IMR-90 (cell line): ENCODE results near the gene IGLL1. TPM values are rescaled to one million over a fixed set of nuclear protein-coding genes. Genes with fewer than 3 reads are reported as not detected.

Source experiments
- ATAC-seq: fragments of 200-7000 bp; cut with Tn5 transposase; 2 replicates; pipeline ENCODE4 v1.9.1; 2020; ENCODE audit warnings: low read depth, mild to moderate bottlenecking, moderate library complexity
- BruUV-seq: library from RNA; stranded (reverse); fragments of 400-500 nt; replicated peaks from 2 replicates; lab custom pipeline; 2021; lab: Mats Ljungman, UMichigan
- CTCF ChIA-PET: fragments of 300-600 bp; formaldehyde crosslinking; extraction: SDS; loops from one replicate; lab custom pipeline; 2021; ENCODE audit warnings: antibody characterized with exemption; lab: Yijun Ruan, JAX
- POLR2A ChIA-PET: fragments of 300-600 bp; sonication (Branson Sonifier 250); formaldehyde crosslinking; loops from one replicate; lab custom pipeline; 2022; ENCODE audit warnings: antibody characterized with exemption; ENCODE audit not compliant: unreplicated experiment; lab: Charles Lee
- DNase-seq: peaks from one replicate; pipeline ENCODE4 v3.0.0; 2013
- H2AFZ ChIP-seq: replicated peaks from 2 replicates; pipeline ENCODE3; 2013; ENCODE audit warnings: low read length, mild to moderate bottlenecking; ENCODE audit not compliant: poor library complexity
- H2AK5ac ChIP-seq: 2 replicates; pipeline ENCODE4 v1.6.1; 2013; ENCODE audit warnings: low read depth, low read length, inconsistent platforms
- H2AK9ac ChIP-seq: replicated peaks from 2 replicates; pipeline ENCODE3; 2013; ENCODE audit warnings: mild to moderate bottlenecking, low read depth, low read length, moderate library complexity; ENCODE audit not compliant: poor library complexity
- H2BK120ac ChIP-seq: 2 replicates; pipeline ENCODE4 v1.6.1; 2013; ENCODE audit warnings: low read depth, low read length, inconsistent platforms
- H2BK15ac ChIP-seq: 3 replicates; pipeline ENCODE4 v1.6.1; 2013; ENCODE audit warnings: low read depth, low read length, inconsistent platforms
- H2BK20ac ChIP-seq: 2 replicates; pipeline ENCODE4 v1.6.1; 2013; ENCODE audit warnings: low read depth, mild to moderate bottlenecking, inconsistent platforms, low read length, moderate library complexity
- H2BK5ac ChIP-seq: 2 replicates; pipeline ENCODE4 v1.6.1; 2013; ENCODE audit warnings: mild to moderate bottlenecking, low read depth, low read length, inconsistent platforms; ENCODE audit not compliant: poor library complexity, severe bottlenecking
- H3K14ac ChIP-seq: replicated peaks from 2 replicates; pipeline ENCODE4 v1.6.1; 2013; ENCODE audit warnings: low read depth, low read length, inconsistent platforms
- H3K18ac ChIP-seq: 2 replicates; pipeline ENCODE4 v1.6.1; 2013; ENCODE audit warnings: low read depth, low read length, control low read depth
- H3K23ac ChIP-seq: 2 replicates; pipeline ENCODE4 v1.6.1; 2013; ENCODE audit warnings: low read depth, low read length, inconsistent platforms
- H3K27ac ChIP-seq: 2 replicates; pipeline ENCODE4 v1.5.1; 2013; ENCODE audit warnings: mild to moderate bottlenecking, control low read depth, low read length; ENCODE audit not compliant: insufficient read depth
- H3K27me3 ChIP-seq: 2 replicates; pipeline ENCODE4 v1.6.1; 2013; ENCODE audit warnings: low read length; ENCODE audit not compliant: control insufficient read depth, insufficient read depth
- H3K36me3 ChIP-seq: 2 replicates; pipeline ENCODE4 v1.6.1; 2013; ENCODE audit warnings: low read length, mixed read lengths; ENCODE audit not compliant: control insufficient read depth, insufficient read depth
- H3K4ac ChIP-seq: 2 replicates; pipeline ENCODE4 v1.6.1; 2013; ENCODE audit warnings: low read depth, low read length, inconsistent platforms
- H3K4me1 ChIP-seq: 2 replicates; pipeline ENCODE4 v1.6.1; 2013; ENCODE audit warnings: low read length, mixed read lengths; ENCODE audit not compliant: control insufficient read depth, insufficient read depth
- H3K4me2 ChIP-seq: 2 replicates; pipeline ENCODE4 v1.6.1; 2013; ENCODE audit warnings: low read depth, mild to moderate bottlenecking, control low read depth, low read length, moderate library complexity
- H3K4me3 ChIP-seq: 2 replicates; pipeline ENCODE4 v1.5.1; 2013; ENCODE audit warnings: low read depth, mild to moderate bottlenecking, control low read depth, low read length, moderate library complexity; ENCODE audit not compliant: insufficient read depth
- H3K56ac ChIP-seq: 2 replicates; pipeline ENCODE4 v1.6.1; 2013; ENCODE audit warnings: low read length, inconsistent platforms; ENCODE audit not compliant: insufficient read depth; ENCODE audit errors: extremely low read depth
- H3K79me1 ChIP-seq, 2 experiments: 2 replicates each; pipeline ENCODE4 v1.6.1; 2013; ENCODE audit warnings: low read length in 2 of 2, inconsistent platforms in 1 of 2, low read depth in 1 of 2
- H3K9ac ChIP-seq: 2 replicates; pipeline ENCODE4 v1.6.1; 2013; ENCODE audit warnings: low read depth, low read length, control low read depth
- H3K9me1 ChIP-seq: 2 replicates; pipeline ENCODE4 v1.6.1; 2013; ENCODE audit warnings: low read length, inconsistent platforms; ENCODE audit not compliant: insufficient read depth
- H3K9me3 ChIP-seq: 2 replicates; pipeline ENCODE4 v1.6.1; 2013; ENCODE audit warnings: low read length; ENCODE audit not compliant: control insufficient read depth, insufficient read depth
- H4K20me1 ChIP-seq: 2 replicates; pipeline ENCODE4 v1.6.1; 2013; ENCODE audit warnings: low read length, inconsistent platforms; ENCODE audit not compliant: insufficient read depth
- H4K5ac ChIP-seq: 2 replicates; pipeline ENCODE4 v1.6.1; 2013; ENCODE audit warnings: mild to moderate bottlenecking, low read depth, low read length, control low read depth
- H4K8ac ChIP-seq, 2 experiments: 2 replicates each; pipeline ENCODE4 v1.6.1; 2013; ENCODE audit warnings: low read depth in 2 of 2, low read length in 2 of 2, control low read depth in 1 of 2, inconsistent platforms in 1 of 2
- H4K91ac ChIP-seq: 2 replicates; pipeline ENCODE4 v1.6.1; 2013; ENCODE audit warnings: low read depth, low read length, inconsistent platforms; ENCODE audit not compliant: insufficient read depth
- BHLHE40 ChIP-seq: fragments of 150-350 bp; IDR thresholded peaks from 2 replicates; pipeline ENCODE4 v1.6.1; 2016; ENCODE audit warnings: mild to moderate bottlenecking, low read depth, low read length
- CEBPB ChIP-seq: IDR thresholded peaks from 2 replicates; pipeline ENCODE4 v1.6.1; 2012; ENCODE audit warnings: low read depth, low read length, improper control_type of control experiment
- CHD1 ChIP-seq: IDR thresholded peaks from 2 replicates; pipeline ENCODE4 v1.6.1; 2012; ENCODE audit warnings: low read depth, low read length, improper control_type of control experiment
- FOS ChIP-seq: fragments of 150-350 bp; IDR thresholded peaks from 2 replicates; pipeline ENCODE4 v1.6.1; 2016; ENCODE audit warnings: low read depth, low read length
- MAFK ChIP-seq: IDR thresholded peaks from 2 replicates; pipeline ENCODE4 v1.6.1; 2012; ENCODE audit warnings: low read depth, low read length, improper control_type of control experiment
- MAZ ChIP-seq: IDR thresholded peaks from 2 replicates; pipeline ENCODE4 v1.6.1; 2012; ENCODE audit warnings: low read depth, mild to moderate bottlenecking, low read length, improper control_type of control experiment, moderate library complexity, borderline replicate concordance
- NFE2L2 ChIP-seq: fragments of 150-350 bp; IDR thresholded peaks from 2 replicates; pipeline ENCODE4 v1.6.1; 2016; ENCODE audit warnings: low read depth, mild to moderate bottlenecking, low read length
- POLR2A ChIP-seq: IDR thresholded peaks from 2 replicates; pipeline ENCODE4 v1.6.1; 2012; ENCODE audit warnings: mild to moderate bottlenecking, low read depth, low read length
- RAD21 ChIP-seq: IDR thresholded peaks from 2 replicates; pipeline ENCODE4 v1.6.1; 2012; ENCODE audit warnings: low read length, improper control_type of control experiment
- RCOR1 ChIP-seq: IDR thresholded peaks from 2 replicates; pipeline ENCODE4 v1.6.1; 2012; ENCODE audit warnings: mild to moderate bottlenecking, low read length, improper control_type of control experiment; ENCODE audit not compliant: insufficient replicate concordance
- RFX5 ChIP-seq: IDR thresholded peaks from 2 replicates; pipeline ENCODE4 v1.8.0; 2012; ENCODE audit warnings: low read depth, mild to moderate bottlenecking, low read length, moderate library complexity
- SMC3 ChIP-seq: fragments of 150-350 bp; IDR thresholded peaks from 2 replicates; pipeline ENCODE4 v1.6.1; 2016; ENCODE audit warnings: low read depth, mild to moderate bottlenecking, antibody characterized with exemption, low read length, moderate library complexity
- WGBS, 2 experiments: methylation state at CpG; one replicate each; pipeline versions ENCODE4 v1.1.5 to v1.1.7; 2013; ENCODE audit warnings: missing lambda C conversion rate in 2 of 2; ENCODE audit not compliant: insufficient read length in 1 of 2; ENCODE audit errors: extremely low coverage in 2 of 2; 5-methylcytosine and 5-hydroxymethylcytosine counted together
- dilution Hi-C: fragments of 300-500 bp; cut with HindIII; formaldehyde crosslinking; loops from one replicate; pipeline ENCODE4 v1.14.3; 2018; ENCODE audit warnings: low sequenced_read_pairs; ENCODE audit not compliant: unreplicated experiment
- in situ Hi-C: fragments of 300-500 bp; cut with MboI; formaldehyde crosslinking; loops from 3 replicates; pipeline ENCODE4 v1.14.3; 2019; ENCODE audit warnings: low sequenced_read_pairs, inconsistent platforms, mixed read lengths
- intact Hi-C: fragments of 100-400 bp; cut with micrococcal nuclease; formaldehyde crosslinking; loops from 2 replicates; pipeline ENCODE4 v1.10.0; 2022
- polyA plus RNA-seq, 3 experiments: library from polyadenylated mRNA; depleted of rRNA; stranded (reverse); fragments of >200 nt; gene quantifications; 2 replicates each; pipeline ENCODE4 v1.2.3, GENCODE V29; 2012; ENCODE audit warnings: low replicate concordance in 1 of 3
- total RNA-seq: library from RNA; depleted of rRNA; stranded (reverse); fragments of >200 nt; gene quantifications from 2 replicates; pipeline ENCODE4 v1.2.3, GENCODE V29; 2012
- TF ChIP-seq, protein P1 (sequence below): fragments of 150-350 bp; IDR thresholded peaks from 2 replicates; pipeline ENCODE4 v1.6.1; 2017; ENCODE audit warnings: mild to moderate bottlenecking, antibody characterized with exemption, low read length, low read depth
- TF ChIP-seq, protein P2 (sequence below): fragments of 150-350 bp; IDR thresholded peaks from 2 replicates; pipeline ENCODE4 v1.6.1; 2016; ENCODE audit warnings: low read depth, mild to moderate bottlenecking, low read length, moderate library complexity, borderline replicate concordance

The IGLL1 gene
- total and polyA plus RNA-seq, 2 of the 4 experiments (the other 2 are of a cell fraction), result not detected

DNA sequence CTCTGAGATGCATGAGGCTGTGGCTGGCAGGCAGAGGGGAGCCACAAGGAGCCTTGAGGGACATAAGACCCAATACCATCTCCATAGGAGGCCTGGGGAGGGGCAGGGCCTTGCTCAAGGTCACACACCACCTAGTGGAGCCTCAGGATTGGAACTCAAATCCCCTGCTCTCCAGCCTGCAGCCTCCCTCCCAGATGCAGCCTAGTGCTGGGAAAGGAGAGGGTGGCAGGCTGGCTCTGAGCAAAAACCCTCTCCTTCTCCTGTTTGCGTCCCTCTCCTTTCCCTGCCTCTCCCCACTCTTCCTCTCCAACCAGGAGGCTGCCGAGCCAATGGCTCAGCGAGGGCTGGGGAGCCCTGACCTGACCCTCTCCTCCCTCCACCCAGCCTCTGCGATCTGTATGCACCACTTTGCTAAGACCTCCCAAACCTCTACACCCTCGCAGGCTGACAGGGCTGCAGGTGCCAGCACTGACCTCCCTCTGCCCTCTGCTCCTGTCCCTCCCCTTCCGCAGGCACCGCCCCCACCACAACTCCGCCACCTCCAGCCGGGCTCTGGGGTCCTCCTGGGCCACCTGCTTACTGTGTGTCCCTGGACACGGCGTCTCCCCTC lies 14.7 kb downstream of the IGLL1 start (continued):
- TF ChIP-seq, protein P1, sequence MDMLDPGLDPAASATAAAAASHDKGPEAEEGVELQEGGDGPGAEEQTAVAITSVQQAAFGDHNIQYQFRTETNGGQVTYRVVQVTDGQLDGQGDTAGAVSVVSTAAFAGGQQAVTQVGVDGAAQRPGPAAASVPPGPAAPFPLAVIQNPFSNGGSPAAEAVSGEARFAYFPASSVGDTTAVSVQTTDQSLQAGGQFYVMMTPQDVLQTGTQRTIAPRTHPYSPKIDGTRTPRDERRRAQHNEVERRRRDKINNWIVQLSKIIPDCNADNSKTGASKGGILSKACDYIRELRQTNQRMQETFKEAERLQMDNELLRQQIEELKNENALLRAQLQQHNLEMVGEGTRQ, result no peak
- TF ChIP-seq POLR2A (no peak), CEBPB (no peak), MAFK (no peak), MAZ (no peak), RFX5 (no peak), SMC3 (no peak)

DNA sequence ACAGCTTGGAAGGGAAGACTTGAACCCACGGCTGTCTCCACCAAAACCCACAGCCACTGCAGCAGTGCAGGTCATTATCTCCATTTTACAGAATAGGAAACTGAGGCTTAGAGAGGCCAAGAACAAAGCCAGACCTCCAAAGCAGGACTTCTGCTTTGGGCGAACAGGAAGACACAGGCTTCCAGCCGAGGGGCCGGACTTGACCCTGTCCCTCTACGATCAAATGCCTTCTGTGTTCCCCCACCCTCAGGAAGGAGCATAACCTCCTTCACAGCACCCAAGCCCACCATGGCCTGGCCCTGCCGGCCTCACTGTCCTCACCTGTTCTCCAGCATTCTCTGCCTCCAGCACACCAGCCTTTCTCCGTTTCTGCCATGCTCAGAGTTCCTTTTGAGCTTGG lies 15.8 kb downstream of the IGLL1 start:
- ATAC-seq (no peak), DNase-seq (no peak)
- Histone ChIP-seq H4K5ac (no peak overlapping the region), H2BK15ac (no peak overlapping the region), H4K20me1 (no peaks in the 10 kb centered on the region), H3K56ac (no peak overlapping the region), H2AK9ac (no peak overlapping the region), H3K27ac (no peak overlapping the region), H4K8ac (no peak overlapping the region), H3K18ac (no peak overlapping the region), H2AK5ac (no peak overlapping the region), H2BK5ac (no peak overlapping the region), H3K9me3 (no peaks in the 10 kb centered on the region), H2BK120ac (no peak overlapping the region), H3K23ac (no peak overlapping the region), H3K27me3 (peaks cover 44% of the 10 kb centered on the region), H2AFZ (no peak overlapping the region), H4K91ac (no peak overlapping the region), H3K4ac (no peak overlapping the region), H3K4me2 (no peak overlapping the region), H2BK20ac (no peak overlapping the region), H3K9me1 (no peaks in the 10 kb centered on the region), H3K9ac (no peak overlapping the region), H3K79me1 (no peaks in the 10 kb centered on the region), H3K14ac (no peak overlapping the region), H3K36me3 (no peaks in the 10 kb centered on the region), H3K4me3 (no peak overlapping the region), H3K4me1 (no peaks in the 10 kb centered on the region)
- in situ Hi-C loops, result no loop called here
- BruUV-seq, result no TSS peak
- 80% methylated on average over 6 of the region's 7 CpGs; no CpG with 5 or more reads in 1 of the 2 experiments for WGBS, 2 experiments
- CTCF ChIA-PET, result no interaction called here
- dilution Hi-C loops, result no loop called here
- intact Hi-C loops, result no loop called here
- POLR2A ChIA-PET, result no interaction called here
- TF ChIP-seq BHLHE40 (no peak), RAD21 (no peak), NFE2L2 (no peak), FOS (no peak), POLR2A (no peak), CHD1 (no peak), RCOR1 (no peak), SMC3 (no peak), MAZ (no peak), CEBPB (no peak), MAFK (no peak), RFX5 (no peak)
- TF ChIP-seq, protein P2, sequence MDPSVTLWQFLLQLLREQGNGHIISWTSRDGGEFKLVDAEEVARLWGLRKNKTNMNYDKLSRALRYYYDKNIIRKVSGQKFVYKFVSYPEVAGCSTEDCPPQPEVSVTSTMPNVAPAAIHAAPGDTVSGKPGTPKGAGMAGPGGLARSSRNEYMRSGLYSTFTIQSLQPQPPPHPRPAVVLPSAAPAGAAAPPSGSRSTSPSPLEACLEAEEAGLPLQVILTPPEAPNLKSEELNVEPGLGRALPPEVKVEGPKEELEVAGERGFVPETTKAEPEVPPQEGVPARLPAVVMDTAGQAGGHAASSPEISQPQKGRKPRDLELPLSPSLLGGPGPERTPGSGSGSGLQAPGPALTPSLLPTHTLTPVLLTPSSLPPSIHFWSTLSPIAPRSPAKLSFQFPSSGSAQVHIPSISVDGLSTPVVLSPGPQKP, result no peak
- TF ChIP-seq, protein P1, result no peak
